Neural progenitor cell (in vitro differentiated cells): ENCODE measurements around the gene CEP164.

Experiments
- EZH2 ChIP-seq: fragments of 200-600 bp; sonication (generic); IDR thresholded peaks from 2 replicates; pipeline ENCODE4 v1.6.1; 2017; ENCODE audit warnings: antibody characterized with exemption, mild to moderate bottlenecking, moderate library complexity
- EZH2phosphoT487 ChIP-seq: fragments of 200-600 bp; sonication (generic); IDR thresholded peaks from 2 replicates; pipeline ENCODE4 v1.6.1; 2017; ENCODE audit warnings: antibody characterized with exemption
- TF ChIP-seq, protein P1 (sequence below): fragments of 200-600 bp; sonication (generic); IDR thresholded peaks from 2 replicates; pipeline ENCODE4 v1.5.1; 2017; ENCODE audit warnings: antibody characterized with exemption, mild to moderate bottlenecking

DNA sequence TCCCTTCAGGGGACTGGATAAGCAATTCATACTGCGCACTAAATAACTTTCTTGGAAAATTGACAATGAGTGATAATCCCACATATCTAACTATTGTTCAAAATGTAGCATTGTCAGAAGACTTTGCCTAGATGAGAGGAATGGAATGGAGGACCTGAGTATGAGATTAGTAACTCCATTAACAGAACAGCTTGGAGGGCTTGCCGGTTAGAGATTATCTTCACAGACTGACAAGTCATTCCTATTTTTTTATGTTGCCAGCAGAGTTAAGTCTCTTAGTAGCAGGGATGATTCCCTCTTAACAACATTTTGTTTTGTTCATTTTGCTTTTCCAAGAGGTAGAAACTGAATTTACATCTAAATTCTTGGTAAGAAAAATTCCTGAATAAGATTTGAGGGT is 43.6 kb upstream of the CEP164 start:
- TF ChIP-seq, protein P1, sequence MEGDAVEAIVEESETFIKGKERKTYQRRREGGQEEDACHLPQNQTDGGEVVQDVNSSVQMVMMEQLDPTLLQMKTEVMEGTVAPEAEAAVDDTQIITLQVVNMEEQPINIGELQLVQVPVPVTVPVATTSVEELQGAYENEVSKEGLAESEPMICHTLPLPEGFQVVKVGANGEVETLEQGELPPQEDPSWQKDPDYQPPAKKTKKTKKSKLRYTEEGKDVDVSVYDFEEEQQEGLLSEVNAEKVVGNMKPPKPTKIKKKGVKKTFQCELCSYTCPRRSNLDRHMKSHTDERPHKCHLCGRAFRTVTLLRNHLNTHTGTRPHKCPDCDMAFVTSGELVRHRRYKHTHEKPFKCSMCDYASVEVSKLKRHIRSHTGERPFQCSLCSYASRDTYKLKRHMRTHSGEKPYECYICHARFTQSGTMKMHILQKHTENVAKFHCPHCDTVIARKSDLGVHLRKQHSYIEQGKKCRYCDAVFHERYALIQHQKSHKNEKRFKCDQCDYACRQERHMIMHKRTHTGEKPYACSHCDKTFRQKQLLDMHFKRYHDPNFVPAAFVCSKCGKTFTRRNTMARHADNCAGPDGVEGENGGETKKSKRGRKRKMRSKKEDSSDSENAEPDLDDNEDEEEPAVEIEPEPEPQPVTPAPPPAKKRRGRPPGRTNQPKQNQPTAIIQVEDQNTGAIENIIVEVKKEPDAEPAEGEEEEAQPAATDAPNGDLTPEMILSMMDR: no peak
- TF ChIP-seq EZH2phosphoT487: no peak
- TF ChIP-seq EZH2: no peak
